ENCODE measurements around the gene SNX10. TPM values are rescaled to one million over a fixed set of nuclear protein-coding genes. Genes with fewer than 3 reads are reported as not detected.

SNX10 gene
- polyA plus RNA-seq, 1 donor (not counting 4 experiments of a cell fraction or from before 2014, with no cell fraction given), result 7.0 TPM

GRCh38 chr7:26337232-26337865 is 45.7 kb downstream of the SNX10 start:
- no peak overlapping the region for H3K27ac ChIP-seq (ENCODE audit: control insufficient read depth, insufficient read depth, low read length)
- no peaks in the 10 kb centered on the region for H4K20me1 ChIP-seq (ENCODE audit: control insufficient read depth, extremely low read depth, insufficient read depth, low read length)
- H3K4me1 ChIP-seq (ENCODE audit: control insufficient read depth, extremely low read depth, insufficient read depth, low read length), result no peaks in the 10 kb centered on the region
- TF ChIP-seq CTCF (optimal IDR thresholded peaks at IDR 0.05 in 1 of 3, IDR thresholded peaks at IDR 0.05 in 1 of 3, conservative IDR thresholded peaks at IDR 0.05 in 1 of 3; ENCODE audit: extremely low read depth in 1 of 3, insufficient read depth in 2 of 3, low read length in 3 of 3) (no peak), EZH2 (IDR thresholded peaks at IDR 0.05; ENCODE audit: low read length) (no peak)
- H3K9me1 ChIP-seq (ENCODE audit: control insufficient read depth, extremely low read depth, insufficient read depth, low read length), result no peaks in the 10 kb centered on the region
- dilution Hi-C loops (cut with MboI; ENCODE audit: extremely low pct_ligation_motif_present, low sequenced_read_pairs), result no loop called here
- no peak overlapping the region for H3K4me3 ChIP-seq (ENCODE audit: control insufficient read depth in 2 of 3, extremely low read depth in 1 of 3, insufficient read depth in 2 of 3, low read depth in 1 of 3, low read length in 3 of 3)
- H3K27me3 ChIP-seq (ENCODE audit: control insufficient read depth, extremely low read depth, insufficient read depth, low read length), result no peaks in the 10 kb centered on the region
- no peak overlapping the region for H2AFZ ChIP-seq (ENCODE audit: control insufficient read depth, low read length)
- FAIRE-seq, result no peak
- H3K36me3 ChIP-seq (ENCODE audit: control insufficient read depth in 2 of 2, extremely low read depth in 1 of 2, insufficient read depth in 2 of 2, low read length in 2 of 2), result no peaks in the 10 kb centered on the region
- no peaks in the 10 kb centered on the region for H3K9me3 ChIP-seq (ENCODE audit: control insufficient read depth, low read depth, low read length)
- H3K9ac ChIP-seq (ENCODE audit: control insufficient read depth, extremely low read depth, insufficient read depth, low read length), result no peak overlapping the region
- H3K4me2 ChIP-seq (ENCODE audit: control insufficient read depth, extremely low read depth, insufficient read depth, low read depth, low read length), result no peak overlapping the region
- no peaks in the 10 kb centered on the region for H3K79me2 ChIP-seq (ENCODE audit: control insufficient read depth, insufficient read depth, low read length)
- no peak for DNase-seq (ENCODE audit: low read depth, low spot score)

GRCh38 chr7:26340476-26341018 is 48.9 kb downstream of the SNX10 start:
- no peak for FAIRE-seq
- no peaks in the 10 kb centered on the region for H3K4me1 ChIP-seq (ENCODE audit: control insufficient read depth, extremely low read depth, insufficient read depth, low read length)
- H3K4me3 ChIP-seq (ENCODE audit: control insufficient read depth in 2 of 3, extremely low read depth in 1 of 3, insufficient read depth in 2 of 3, low read depth in 1 of 3, low read length in 3 of 3), result no peak overlapping the region
- no peak for DNase-seq (ENCODE audit: low read depth, low spot score)
- no peak overlapping the region for H3K9ac ChIP-seq (ENCODE audit: control insufficient read depth, extremely low read depth, insufficient read depth, low read length)
- no peak for TF ChIP-seq EZH2 (IDR thresholded peaks at IDR 0.05; ENCODE audit: low read length)
- no peak for TF ChIP-seq CTCF (optimal IDR thresholded peaks at IDR 0.05 in 1 of 3, IDR thresholded peaks at IDR 0.05 in 1 of 3, conservative IDR thresholded peaks at IDR 0.05 in 1 of 3; ENCODE audit: extremely low read depth in 1 of 3, insufficient read depth in 2 of 3, low read length in 3 of 3)
- no peaks in the 10 kb centered on the region for H3K27me3 ChIP-seq (ENCODE audit: control insufficient read depth, extremely low read depth, insufficient read depth, low read length)
- no peaks in the 10 kb centered on the region for H3K36me3 ChIP-seq (ENCODE audit: control insufficient read depth in 2 of 2, extremely low read depth in 1 of 2, insufficient read depth in 2 of 2, low read length in 2 of 2)
- no peak overlapping the region for H3K4me2 ChIP-seq (ENCODE audit: control insufficient read depth, extremely low read depth, insufficient read depth, low read depth, low read length)
- dilution Hi-C loops (cut with MboI; ENCODE audit: extremely low pct_ligation_motif_present, low sequenced_read_pairs), result no loop called here
- no peak overlapping the region for H3K27ac ChIP-seq (ENCODE audit: control insufficient read depth, insufficient read depth, low read length)
- no peaks in the 10 kb centered on the region for H4K20me1 ChIP-seq (ENCODE audit: control insufficient read depth, extremely low read depth, insufficient read depth, low read length)
- no peak overlapping the region for H2AFZ ChIP-seq (ENCODE audit: control insufficient read depth, low read length)
- no peaks in the 10 kb centered on the region for H3K9me3 ChIP-seq (ENCODE audit: control insufficient read depth, low read depth, low read length)
- H3K9me1 ChIP-seq (ENCODE audit: control insufficient read depth, extremely low read depth, insufficient read depth, low read length), result no peaks in the 10 kb centered on the region
- H3K79me2 ChIP-seq (ENCODE audit: control insufficient read depth, insufficient read depth, low read length), result no peaks in the 10 kb centered on the region

Data from keratinocyte (primary cell).